ENCODE data around the gene SUMO2. TPM values are rescaled to one million over a fixed set of nuclear protein-coding genes. Genes with fewer than 3 reads are reported as not detected.

Gene SUMO2
- total and polyA plus RNA-seq, 2 experiments from 2014 or later: 139 to 890 TPM

GRCh38 chr17:75116737-75117136 lies 66.0 kb downstream of the SUMO2 start:
- Mint-ChIP-seq H3K4me3 (no peak overlapping the region), H3K27ac (no peak overlapping the region), H3K9me3 (no peaks in the 10 kb centered on the region), H3K4me1 (peaks cover 16% of the 10 kb centered on the region), H3K36me3 (ENCODE audit: low read depth) (peaks cover 22% of the 10 kb centered on the region), H3K27me3 (ENCODE audit: insufficient read depth, low read depth, poor library complexity) (peaks cover 5% of the 10 kb centered on the region)
- no peaks in the 10 kb centered on the region for H3K36me3 ChIP-seq (ENCODE audit: insufficient read depth)
- H3K4me1 ChIP-seq (ENCODE audit: insufficient read depth): peaks cover 4% of the 10 kb centered on the region; the same call in 1 of the 2 replicates
- ATAC-seq (no peak), DNase-seq (ENCODE audit: low spot score) (no peak)
- no peaks in the 10 kb centered on the region for H3K9me2 ChIP-seq (ENCODE audit: insufficient read depth)
- H3K4me2 ChIP-seq: no peak overlapping the region
- no peak overlapping the region for H3K4me3 ChIP-seq
- TF ChIP-seq NANOG (IDR thresholded peaks at IDR 0.05; ENCODE audit: borderline replicate concordance) (no peak), ZNF114 (CRISPR knock-in tag; IDR thresholded peaks at IDR 0.05) (no peak), EZH2 (IDR thresholded peaks at IDR 0.05; ENCODE audit: low read depth, unreplicated experiment) (no peak), JUNB (IDR thresholded peaks at IDR 0.05; ENCODE audit: unreplicated experiment) (no peak), POLR2AphosphoS5 (IDR thresholded peaks at IDR 0.05; ENCODE audit: low read depth) (no peak), CREB1 (CRISPR knock-in tag; IDR thresholded peaks at IDR 0.05; ENCODE audit: low read depth) (no peak), ZNF331 (CRISPR knock-in tag; IDR thresholded peaks at IDR 0.05; ENCODE audit: low read depth) (no peak), CTCF (conservative IDR thresholded peaks at IDR 0.05; ENCODE audit: low read depth in 2 of 2) (no peak), ETS1 (IDR thresholded peaks at IDR 0.05) (no peak), EZH2phosphoT487 (IDR thresholded peaks at IDR 0.05; ENCODE audit: unreplicated experiment) (no peak), REST (IDR thresholded peaks at IDR 0.05; ENCODE audit: unreplicated experiment) (no peak), STAT1 (IDR thresholded peaks at IDR 0.05; ENCODE audit: unreplicated experiment) (no peak), ZNF462 (CRISPR knock-in tag; IDR thresholded peaks at IDR 0.05) (no peak)
- H3F3A ChIP-seq (replicated peaks; ENCODE audit: low read depth): 0 out of 2 replicates have a peak, but pooled peaks cover 11% of the 10 kb centered on the region
- no peak overlapping the region for H2AFZ ChIP-seq
- H3K27me3 ChIP-seq (ENCODE audit: insufficient read depth): no peaks in the 10 kb centered on the region
- H3K79me2 ChIP-seq (replicated peaks; ENCODE audit: insufficient read depth): peaks cover 5% of the 10 kb centered on the region
- H3K27ac ChIP-seq (ENCODE audit: low read depth): 0 out of 2 replicates have a peak overlapping the region, but pooled peaks have one; percentile 32
- no peaks in the 10 kb centered on the region; the same call in 1 of the 2 replicates for H4K20me1 ChIP-seq (replicated peaks; ENCODE audit: insufficient read depth)

Data from GM23338 (cell line).